ENCODE results near the gene B9D1. TPM values are rescaled to one million over a fixed set of nuclear protein-coding genes. Genes with fewer than 3 reads are reported as not detected.
A peak's percentile ranks its signal among the peaks of the same experiment; 100 is the strongest.

Gene B9D1
- total and polyA plus RNA-seq, 2 of the 13 experiments (the other 11 are each of a cell fraction or from before 2014, with no cell fraction given), result 27.7 to 31.1 TPM

DNA sequence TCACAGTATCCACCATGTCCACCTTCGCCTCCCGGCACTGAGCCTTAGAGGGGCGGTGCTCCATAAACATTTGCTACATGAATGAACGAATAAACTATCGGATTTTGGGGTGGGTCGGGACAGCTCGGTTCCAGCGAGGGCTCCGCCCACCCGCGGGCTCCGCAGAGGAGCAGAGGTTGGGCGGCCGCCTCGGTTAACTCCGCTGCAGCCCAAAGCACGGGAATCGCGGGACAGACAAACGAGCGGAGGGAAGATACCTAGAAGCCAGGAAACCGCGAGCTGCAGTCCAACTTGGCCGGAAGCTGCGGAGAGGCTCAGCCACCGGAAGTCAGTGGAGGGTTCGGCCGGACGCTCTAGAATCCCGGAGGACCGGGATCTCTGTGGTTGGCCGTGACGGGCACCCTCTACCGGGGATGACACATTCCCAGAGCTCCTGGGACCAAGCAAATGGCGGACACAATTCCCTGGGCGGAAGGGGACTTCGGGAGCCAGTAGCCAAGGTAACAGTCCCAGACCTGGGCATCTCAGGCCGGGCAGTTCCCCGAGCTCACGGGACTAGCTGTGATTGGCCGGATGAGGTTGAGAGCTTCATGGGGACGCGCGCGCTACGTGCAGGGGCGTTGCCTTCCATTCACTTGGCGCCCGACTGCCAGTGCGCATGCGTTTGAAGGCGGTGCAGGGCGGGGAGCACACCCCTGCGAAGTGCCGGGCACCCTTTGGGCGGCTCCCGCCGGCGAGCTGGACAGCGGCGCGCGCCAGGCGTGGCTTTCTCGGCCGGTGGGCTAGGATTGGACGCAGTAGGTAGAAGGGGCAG is 15.3 kb upstream of the B9D1 start (continued):
- peak; percentile 85 for TF ChIP-seq KDM5A (IDR thresholded peaks at IDR 0.05; ENCODE audit: borderline replicate concordance, low read length)
- no peak for TF ChIP-seq NR2F2 (IDR thresholded peaks at IDR 0.05; ENCODE audit: borderline replicate concordance, low read depth)
- TF ChIP-seq, protein P1, sequence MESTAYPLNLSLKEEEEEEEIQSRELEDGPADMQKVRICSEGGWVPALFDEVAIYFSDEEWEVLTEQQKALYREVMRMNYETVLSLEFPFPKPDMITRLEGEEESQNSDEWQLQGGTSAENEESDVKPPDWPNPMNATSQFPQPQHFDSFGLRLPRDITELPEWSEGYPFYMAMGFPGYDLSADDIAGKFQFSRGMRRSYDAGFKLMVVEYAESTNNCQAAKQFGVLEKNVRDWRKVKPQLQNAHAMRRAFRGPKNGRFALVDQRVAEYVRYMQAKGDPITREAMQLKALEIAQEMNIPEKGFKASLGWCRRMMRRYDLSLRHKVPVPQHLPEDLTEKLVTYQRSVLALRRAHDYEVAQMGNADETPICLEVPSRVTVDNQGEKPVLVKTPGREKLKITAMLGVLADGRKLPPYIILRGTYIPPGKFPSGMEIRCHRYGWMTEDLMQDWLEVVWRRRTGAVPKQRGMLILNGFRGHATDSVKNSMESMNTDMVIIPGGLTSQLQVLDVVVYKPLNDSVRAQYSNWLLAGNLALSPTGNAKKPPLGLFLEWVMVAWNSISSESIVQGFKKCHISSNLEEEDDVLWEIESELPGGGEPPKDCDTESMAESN (CRISPR knock-in tag; conservative IDR thresholded peaks at IDR 0.05), result no peak
- TF ChIP-seq NCOR1 (IDR thresholded peaks at IDR 0.05; ENCODE audit: borderline replicate concordance, low read length), result no peak
- TF ChIP-seq NFIB (CRISPR knock-in tag; IDR thresholded peaks at IDR 0.05; ENCODE audit: borderline replicate concordance), result no peak
- TF ChIP-seq TSC22D2 (CRISPR knock-in tag; IDR thresholded peaks at IDR 0.05; ENCODE audit: borderline replicate concordance), result no peak
- TF ChIP-seq ZNF354B (CRISPR knock-in tag; IDR thresholded peaks at IDR 0.05), result no peak
- TF ChIP-seq, protein P2, sequence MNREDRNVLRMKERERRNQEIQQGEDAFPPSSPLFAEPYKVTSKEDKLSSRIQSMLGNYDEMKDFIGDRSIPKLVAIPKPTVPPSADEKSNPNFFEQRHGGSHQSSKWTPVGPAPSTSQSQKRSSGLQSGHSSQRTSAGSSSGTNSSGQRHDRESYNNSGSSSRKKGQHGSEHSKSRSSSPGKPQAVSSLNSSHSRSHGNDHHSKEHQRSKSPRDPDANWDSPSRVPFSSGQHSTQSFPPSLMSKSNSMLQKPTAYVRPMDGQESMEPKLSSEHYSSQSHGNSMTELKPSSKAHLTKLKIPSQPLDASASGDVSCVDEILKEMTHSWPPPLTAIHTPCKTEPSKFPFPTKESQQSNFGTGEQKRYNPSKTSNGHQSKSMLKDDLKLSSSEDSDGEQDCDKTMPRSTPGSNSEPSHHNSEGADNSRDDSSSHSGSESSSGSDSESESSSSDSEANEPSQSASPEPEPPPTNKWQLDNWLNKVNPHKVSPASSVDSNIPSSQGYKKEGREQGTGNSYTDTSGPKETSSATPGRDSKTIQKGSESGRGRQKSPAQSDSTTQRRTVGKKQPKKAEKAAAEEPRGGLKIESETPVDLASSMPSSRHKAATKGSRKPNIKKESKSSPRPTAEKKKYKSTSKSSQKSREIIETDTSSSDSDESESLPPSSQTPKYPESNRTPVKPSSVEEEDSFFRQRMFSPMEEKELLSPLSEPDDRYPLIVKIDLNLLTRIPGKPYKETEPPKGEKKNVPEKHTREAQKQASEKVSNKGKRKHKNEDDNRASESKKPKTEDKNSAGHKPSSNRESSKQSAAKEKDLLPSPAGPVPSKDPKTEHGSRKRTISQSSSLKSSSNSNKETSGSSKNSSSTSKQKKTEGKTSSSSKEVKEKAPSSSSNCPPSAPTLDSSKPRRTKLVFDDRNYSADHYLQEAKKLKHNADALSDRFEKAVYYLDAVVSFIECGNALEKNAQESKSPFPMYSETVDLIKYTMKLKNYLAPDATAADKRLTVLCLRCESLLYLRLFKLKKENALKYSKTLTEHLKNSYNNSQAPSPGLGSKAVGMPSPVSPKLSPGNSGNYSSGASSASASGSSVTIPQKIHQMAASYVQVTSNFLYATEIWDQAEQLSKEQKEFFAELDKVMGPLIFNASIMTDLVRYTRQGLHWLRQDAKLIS (CRISPR knock-in tag; IDR thresholded peaks at IDR 0.05), result no peak
- TF ChIP-seq SRF (IDR thresholded peaks at IDR 0.05; ENCODE audit: low read depth, low read length), result no peak
- TF ChIP-seq ZNF724P (CRISPR knock-in tag; IDR thresholded peaks at IDR 0.05; ENCODE audit: borderline replicate concordance), result no peak
- TF ChIP-seq ZNF550 (CRISPR knock-in tag; IDR thresholded peaks at IDR 0.05; ENCODE audit: borderline replicate concordance), result peak; percentile 71; the same call in 1 of the 2 replicates
- TF ChIP-seq, protein P3, sequence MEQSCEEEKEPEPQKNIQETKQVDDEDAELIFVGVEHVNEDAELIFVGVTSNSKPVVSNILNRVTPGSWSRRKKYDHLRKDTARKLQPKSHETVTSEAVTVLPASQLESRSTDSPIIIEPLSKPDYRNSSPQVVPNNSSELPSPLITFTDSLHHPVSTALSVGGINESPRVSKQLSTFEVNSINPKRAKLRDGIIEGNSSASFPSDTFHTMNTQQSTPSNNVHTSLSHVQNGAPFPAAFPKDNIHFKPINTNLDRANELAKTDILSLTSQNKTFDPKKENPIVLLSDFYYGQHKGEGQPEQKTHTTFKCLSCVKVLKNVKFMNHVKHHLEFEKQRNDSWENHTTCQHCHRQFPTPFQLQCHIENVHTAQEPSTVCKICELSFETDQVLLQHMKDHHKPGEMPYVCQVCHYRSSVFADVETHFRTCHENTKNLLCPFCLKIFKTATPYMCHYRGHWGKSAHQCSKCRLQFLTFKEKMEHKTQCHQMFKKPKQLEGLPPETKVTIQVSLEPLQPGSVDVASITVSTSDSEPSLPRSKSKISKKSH (CRISPR knock-in tag; IDR thresholded peaks at IDR 0.05; ENCODE audit: borderline replicate concordance), result peak; percentile 21; the same call in 1 of the 2 replicates
- TF ChIP-seq, protein P4, sequence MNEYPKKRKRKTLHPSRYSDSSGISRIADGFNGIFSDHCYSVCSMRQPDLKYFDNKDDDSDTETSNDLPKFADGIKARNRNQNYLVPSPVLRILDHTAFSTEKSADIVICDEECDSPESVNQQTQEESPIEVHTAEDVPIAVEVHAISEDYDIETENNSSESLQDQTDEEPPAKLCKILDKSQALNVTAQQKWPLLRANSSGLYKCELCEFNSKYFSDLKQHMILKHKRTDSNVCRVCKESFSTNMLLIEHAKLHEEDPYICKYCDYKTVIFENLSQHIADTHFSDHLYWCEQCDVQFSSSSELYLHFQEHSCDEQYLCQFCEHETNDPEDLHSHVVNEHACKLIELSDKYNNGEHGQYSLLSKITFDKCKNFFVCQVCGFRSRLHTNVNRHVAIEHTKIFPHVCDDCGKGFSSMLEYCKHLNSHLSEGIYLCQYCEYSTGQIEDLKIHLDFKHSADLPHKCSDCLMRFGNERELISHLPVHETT (CRISPR knock-in tag; conservative IDR thresholded peaks at IDR 0.05), result peak; percentile 84
- no peak for TF ChIP-seq POLR2AphosphoS2 (IDR thresholded peaks at IDR 0.05; ENCODE audit: low read depth, low read length)
- no peak for TF ChIP-seq FOXC1 (CRISPR knock-in tag; IDR thresholded peaks at IDR 0.05; ENCODE audit: borderline replicate concordance)
